Activated T-cell treated with anti-CD3 and anti-CD28 coated beads for 1 hour (primary cell): ENCODE data around the gene PCNT.

Experiments used
- DNase-seq: peaks from one replicate; pipeline ENCODE4 v3.0.0-alpha.2; 2020; ENCODE audit warnings: low read depth

The PCNT gene

DNA sequence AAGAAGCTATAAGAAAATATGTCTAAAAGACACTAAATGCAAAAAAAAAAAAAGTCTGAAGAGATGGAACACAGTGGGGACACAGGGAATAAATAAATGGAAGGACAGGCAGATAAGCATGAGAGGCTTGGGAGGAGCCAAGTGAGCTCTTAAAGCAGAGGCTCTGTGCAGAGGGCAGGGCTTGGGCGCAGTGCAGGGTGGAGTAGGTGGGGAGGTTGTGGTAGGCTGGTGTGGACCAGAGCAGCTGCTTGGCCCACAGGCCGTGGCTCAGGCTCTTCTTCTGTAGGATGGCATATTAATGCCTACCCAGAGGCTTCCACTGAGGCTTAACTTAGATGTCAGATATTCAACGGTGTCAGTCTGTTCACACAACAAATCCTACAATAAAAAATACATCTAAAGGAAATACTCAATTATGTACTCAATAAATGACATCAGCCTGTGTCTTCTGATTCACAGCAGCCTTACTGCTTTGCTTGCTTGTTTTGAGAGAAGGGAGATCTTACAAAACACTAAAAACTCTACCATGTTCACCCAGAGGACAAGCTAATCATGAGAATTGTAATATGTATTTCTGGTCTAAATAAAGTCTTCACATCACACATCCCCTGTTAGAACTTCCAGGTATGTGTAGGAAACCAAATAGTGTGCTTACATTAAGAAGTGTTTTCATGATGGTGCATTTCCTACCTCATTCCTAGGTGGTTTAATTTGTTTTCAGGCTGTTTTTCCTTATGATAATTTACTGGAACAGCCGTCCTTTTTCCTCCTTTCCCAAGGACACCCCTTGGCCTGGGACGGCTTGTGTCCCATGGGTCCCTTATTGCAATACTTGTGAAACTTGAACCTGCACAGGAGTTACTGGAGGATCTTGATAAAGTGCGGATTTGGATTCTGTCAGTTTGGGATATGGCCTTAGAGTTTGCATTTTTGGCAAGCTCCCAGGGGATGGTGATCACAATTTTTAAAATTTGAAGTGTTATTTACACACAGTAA lies 159.6 kb downstream of the PCNT start:
- no peak for DNase-seq

DNA sequence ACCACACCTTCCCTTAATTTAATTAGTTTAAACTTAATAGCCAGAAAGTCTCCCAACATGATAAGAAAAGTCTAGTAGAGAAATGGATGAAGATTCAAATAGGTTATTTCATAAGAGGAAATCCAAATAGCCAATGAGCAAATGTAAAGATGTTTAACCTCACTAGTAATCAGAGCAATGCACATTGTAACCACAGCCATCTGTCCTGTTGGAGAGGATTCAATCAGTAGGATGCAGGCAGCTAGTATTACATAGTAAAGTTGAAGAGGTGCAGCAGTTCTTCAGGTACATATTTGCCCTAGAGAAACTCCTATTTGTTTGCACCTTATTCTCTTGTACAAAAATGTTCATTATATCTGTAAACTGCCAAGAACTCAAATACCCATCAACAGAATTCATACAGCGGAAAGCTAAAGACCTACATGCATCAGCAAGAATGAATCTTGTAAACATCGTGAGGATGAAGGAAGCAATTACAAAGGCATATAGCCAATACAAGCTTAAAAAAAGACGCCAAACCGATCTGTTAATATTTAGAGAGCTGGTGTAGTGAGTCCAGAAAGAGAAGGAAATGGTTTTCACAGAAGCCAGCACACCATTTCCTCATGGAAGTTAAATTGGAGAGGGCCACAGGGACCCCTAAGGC lies 162.6 kb downstream of the PCNT start:
- DNase-seq = no peak

DNA sequence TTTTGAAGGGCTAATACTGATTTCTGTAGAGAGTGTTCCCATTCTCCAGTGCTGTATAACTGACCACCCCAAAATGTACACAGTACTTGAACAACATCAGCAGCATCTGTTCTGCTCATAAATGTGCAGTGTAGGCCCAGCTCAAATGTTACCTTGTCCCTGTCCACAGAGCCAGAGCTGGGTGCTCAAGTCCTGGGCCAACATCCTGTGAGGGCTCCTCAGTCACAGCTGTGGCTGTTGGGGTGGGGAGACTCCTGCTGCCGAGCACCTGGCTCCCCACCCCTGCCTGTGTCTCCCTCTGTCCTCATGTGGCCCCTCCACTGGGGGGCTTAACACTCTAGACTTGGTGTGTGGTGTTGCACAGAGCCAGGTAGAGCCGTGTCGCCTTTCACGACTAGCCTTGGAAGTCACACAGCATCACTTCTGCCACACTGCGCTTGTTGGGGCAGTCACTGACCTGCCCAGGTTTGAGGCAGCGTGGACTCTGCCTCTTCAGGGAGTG lies 165.3 kb downstream of the PCNT start:
- DNase-seq = no peak

DNA sequence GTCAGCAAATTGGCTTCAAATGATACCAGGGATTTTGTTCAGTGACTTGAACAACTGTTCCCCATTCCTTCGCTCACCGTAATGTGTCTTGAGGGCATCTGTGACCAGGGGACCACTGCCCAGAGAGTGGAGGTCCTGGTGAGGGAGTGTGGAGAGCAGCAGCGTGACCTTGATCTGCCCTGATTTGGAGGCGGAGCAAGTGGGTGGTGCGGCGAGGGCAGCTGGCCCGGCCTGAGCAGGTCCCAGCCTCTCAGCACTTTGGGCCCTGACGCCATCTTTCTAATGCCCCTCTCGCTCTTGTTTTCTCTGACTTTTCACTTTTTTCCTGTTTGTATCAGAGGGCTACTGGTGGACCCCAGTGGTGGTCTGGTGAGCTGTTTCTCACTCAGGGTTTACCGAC lies 165.8 kb downstream of the PCNT start:
- DNase-seq = no peak

DNA sequence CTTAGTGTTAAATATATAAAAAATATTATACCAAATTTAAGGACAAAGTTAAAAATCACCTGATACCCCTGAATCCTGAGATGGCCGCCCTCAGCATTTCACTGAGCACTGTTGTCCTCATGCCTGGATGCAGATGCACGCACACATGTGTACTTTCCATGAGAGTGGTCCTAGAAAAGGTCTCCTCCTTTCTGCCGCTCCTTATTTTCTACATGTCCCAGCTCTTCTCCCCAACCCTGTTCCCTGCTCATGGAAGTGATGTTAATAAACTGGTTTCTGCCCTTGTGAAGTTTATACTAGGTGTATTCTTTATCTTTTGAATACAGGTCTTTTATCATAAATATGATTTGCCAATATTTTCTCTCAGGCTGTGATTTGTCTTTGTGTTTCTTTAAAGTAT lies 167.6 kb downstream of the PCNT start:
- no peak for DNase-seq

DNA sequence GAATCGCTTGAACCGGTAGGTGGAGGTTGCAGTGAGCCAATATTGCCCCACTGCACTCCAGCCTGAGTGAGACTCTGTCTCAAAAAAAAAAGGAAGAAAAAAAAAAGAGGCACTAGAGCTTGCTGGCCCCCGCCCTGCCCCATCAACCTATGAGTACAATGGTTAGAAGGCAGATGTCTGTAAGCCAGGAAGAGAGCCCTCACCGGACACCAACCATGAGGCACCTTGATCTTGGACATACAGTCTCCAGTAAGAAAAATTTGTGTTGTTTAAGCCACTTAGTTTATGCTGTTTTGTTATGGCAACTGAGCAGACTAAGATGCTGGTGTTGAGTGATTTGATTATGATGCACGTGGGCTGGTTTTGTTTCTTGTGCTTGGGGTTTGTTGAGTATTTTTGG lies 168.9 kb downstream of the PCNT start:
- no peak for DNase-seq

DNA sequence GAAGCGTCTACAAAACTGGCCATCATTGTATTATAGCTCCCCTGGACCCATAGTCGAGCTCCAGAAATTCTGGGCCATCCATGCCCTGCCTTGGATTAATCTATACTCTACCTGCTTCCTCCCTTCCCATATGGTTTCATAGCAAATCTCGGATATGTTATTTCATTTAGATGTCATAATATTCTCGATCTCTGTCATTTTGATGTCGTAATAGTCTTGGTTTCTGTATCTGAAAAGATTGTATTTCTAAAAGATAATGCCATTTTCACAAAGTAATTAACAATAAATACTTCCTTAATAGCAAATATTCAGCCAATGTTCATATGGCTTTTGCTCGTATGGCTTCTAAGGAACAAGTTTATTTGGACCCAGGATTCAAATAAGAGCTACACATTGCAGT lies 169.9 kb downstream of the PCNT start:
- no peak for DNase-seq
